Measurements from ENCODE around the gene WDR64.
"Not testable (repeated sequence)": the region's sequence is repeated elsewhere in the genome, so short reads cannot be mapped to it uniquely, and the experiment has no call there.

GRCh38 chr1:241804706-241805105 lies 152.6 kb downstream of the WDR64 start:
- TF ChIP-seq CTCF (IDR thresholded peaks at IDR 0.05; ENCODE audit: borderline replicate concordance, extremely low read depth, low read length, poor library complexity, severe bottlenecking); EZH2 (IDR thresholded peaks at IDR 0.05; ENCODE audit: borderline replicate concordance, low read depth, low read length, severe bottlenecking): not testable (repeated sequence)
